Measurements from ENCODE around the gene PIK3IP1.
"Not testable (repeated sequence)": the region's sequence is repeated elsewhere in the genome, so short reads cannot be mapped to it uniquely, and the experiment has no call there.

Gene PIK3IP1

DNA sequence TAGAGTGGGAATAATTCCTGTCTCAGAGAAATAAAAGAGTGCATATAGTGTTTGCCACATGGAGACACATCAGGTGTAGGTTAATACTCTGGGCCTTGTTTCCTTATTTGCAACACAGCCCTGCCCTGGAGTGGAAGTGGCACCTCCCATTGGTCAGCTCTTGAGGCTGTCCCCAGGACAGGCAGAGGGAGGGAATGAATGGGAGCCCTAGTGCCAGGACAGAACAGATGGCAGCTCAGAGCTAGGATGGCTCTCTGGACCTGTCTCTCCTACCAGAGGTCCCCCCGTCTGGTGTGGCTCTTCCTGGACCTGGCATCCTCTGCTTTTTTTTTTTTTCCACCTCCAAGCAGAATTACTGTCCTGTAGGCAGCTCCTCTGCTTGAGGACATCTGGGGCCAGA lies 44.6 kb downstream of the PIK3IP1 start:
- no peak for DNase-seq

DNA sequence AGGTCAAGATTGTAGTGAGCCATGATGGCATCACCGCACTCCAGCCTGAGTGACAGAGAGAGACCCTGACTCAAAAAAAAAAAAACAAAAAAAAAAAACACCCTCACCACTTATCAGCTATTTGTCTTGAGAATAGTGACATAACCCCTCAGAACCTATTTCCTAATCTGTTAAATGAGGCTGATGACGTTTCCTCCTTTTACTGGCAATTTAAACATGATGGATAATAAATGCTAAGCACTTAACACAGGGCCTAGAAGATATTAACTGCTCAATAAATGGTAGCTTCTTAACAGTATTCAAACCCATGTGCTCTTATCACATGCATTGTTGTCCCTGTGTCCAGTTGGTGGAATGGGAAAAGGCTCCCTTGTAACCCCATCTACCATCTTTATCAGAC lies 45.6 kb downstream of the PIK3IP1 start:
- DNase-seq, result no peak

DNA sequence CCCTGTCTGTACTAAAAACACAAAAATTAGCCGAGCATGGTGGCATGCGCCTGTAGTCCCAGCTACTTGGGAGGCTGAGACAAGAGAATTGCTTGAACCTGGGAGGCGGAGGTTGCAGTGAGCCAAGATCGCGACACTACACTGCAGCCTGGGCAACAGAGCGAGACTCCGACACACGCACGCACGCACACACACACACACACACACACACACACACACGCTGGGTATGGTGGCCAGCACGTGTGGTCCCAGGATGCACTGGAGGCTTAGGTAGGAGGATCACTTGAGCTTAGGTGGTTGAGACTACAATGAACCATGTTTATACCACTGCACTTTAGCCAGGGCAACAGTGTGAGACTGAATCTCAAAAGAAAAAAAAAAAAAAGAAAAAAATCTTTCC lies 46.3 kb downstream of the PIK3IP1 start:
- DNase-seq, result not testable (repeated sequence)

DNA sequence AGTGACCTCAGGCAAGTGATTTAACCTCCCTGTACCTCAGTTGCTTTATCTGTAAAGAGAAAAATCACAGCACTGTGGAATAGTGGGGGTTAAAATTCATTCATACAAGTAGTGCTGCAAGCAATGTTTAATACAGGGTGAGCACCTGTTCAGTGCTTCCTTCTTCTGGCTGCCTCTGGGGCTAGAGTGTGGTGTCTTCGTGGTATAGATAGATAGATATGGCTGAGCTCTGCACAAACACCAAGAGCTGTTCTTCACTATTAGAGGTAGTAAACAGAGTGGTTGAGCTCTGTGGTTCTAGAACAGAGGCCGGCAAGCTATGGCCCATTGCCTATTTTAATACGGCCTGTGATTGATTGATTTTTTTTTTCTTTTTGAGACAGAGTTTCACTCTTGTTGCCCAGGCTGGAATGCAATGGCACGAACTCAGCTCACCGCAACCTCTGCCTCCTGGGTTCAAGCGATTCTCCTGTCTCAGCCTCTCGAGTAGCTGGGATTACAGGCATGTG lies 47.3 kb downstream of the PIK3IP1 start:
- DNase-seq, result no peak

DNA sequence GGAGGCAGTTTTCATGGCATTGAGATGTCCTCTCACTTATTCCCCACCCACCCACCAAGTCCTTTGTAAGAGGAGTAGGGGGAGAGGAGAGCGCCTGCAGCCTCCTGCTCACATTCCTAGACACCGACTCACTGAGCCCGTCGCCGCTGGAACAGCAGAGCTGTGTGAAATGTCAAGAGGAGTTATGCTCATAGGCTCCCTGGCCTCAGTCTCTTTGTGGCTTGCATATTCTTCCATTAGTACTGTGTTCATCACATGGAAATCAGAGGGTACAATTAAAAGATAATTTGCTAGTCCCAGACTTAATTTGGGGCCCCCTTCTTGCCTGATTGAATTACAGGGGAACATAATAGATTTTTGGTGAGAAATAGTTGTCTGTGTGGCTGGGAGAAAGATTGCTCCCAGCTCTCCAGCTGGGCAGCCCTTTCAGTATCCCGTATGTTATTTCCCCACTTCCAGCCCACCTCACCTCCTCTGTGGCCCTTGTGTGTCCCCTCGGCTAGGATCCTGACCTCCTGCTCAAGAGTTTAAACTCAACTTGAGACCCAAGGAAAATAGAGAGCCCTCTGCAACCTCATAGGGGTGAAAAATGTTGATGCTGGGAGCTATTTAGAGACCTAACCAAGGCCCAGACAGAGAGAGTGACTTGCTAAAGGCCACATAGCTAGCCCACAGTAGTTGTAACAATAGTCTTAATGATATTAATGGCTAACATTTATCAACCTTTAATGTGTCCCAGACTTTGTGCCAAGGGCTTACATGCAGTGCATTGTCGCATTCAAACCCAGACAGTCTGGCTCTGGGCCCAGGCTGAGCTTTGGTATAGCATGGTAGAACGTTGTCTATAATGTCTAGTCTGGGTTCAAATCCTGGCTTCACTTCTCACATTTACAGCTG lies 48.0 kb downstream of the PIK3IP1 start:
- no peak for DNase-seq

DNA sequence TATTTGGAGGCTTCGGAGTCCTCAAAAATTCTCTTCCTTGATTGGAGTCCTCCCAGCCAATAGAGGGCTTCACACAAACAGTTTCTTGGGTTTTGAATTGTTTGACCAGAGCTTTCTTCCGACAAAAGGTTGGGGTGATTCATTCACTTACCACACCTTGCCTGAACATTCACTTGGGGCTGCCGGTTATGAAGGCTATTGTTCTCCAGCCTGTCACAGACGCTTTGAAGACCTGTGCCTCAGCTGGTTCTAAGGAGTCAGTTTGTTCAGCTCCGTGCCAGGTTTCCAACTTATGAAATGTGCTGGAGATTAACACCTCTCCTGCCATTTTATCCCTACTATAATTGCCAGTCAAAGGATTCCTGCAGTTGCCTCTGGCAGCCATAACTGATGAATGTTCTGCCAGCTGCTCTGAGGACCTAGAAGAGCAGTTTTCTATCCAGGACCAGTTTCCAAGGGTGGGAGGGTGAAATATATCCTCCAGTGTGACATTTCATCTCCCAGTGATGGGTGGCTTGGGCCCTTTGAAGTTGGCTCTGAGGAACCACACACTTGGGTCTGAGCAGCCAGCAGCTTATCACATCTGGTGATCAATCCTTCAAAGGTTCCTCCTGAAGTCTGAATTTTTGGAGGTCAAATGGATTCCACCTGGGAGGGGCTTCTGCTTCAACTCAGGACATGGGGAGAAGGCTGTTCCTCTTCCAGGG lies 48.8 kb downstream of the PIK3IP1 start:
- DNase-seq, result no peak

DNA sequence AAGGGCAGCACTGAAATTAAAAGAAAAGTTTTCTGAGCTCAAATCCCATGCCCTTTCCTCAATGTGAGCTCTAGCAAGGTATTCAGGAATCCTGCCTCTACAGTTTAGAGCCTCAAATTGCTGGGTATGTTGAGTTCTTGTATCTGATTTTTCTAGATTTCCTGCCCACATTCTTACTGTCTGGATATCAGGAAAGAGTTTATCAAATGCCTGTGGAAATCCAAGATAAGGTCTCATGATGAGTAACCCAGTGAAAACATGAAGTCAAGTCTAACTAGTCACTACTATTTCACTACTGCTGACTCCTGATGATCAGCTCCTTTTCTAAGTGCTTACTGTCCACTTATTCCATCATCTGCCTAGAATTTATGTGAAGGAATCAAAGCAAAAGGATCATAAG lies 50.4 kb downstream of the PIK3IP1 start:
- no peak for DNase-seq

DNA sequence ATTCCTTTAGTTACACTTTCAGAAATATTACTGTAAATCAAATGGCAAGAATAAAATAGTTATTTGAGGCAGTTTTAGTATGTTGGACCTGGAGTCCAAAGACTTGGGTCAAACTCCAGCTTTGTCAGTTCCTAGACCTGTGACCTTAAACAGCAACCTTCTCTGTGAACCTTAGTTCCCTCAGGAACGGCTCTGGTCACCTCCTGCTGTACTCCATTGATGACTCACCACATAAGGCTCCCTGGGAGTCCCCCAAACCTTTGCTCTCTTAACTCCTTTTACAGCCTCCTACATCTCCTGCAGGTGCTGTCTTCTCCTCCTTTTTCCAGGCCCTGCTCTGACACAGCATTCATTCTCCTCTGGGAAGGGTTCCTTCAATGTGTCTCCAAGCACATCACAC lies 51.1 kb downstream of the PIK3IP1 start:
- no peak for DNase-seq

DNA sequence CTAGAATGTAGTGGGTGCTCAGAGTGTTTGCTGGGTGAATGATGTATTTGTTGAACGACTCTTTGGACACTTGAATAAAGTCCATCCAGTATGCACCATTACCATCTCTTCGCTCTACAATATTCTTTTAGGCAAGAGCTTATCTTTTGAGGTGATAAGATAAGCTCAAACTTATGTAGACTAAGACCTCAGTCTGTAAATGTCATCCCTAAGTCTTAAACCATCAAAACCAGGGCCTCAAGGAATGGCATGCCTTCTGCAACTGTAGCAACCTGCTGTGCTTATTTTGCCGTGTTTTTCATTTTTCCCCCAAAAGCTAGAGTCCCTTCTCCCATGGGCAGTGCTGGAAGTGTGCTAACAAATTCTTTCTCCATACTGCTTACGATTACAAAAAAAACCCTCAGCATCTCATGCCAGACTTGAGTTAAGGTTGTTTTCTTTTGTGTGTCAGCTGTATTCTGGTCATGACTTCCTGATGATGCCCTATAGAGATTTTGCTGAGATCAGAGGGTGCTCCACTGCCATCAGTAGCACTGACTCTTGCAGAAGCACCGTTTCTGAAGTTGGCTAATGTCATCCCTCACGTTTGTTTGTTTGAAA lies 52.4 kb downstream of the PIK3IP1 start:
- DNase-seq, result no peak

DNA sequence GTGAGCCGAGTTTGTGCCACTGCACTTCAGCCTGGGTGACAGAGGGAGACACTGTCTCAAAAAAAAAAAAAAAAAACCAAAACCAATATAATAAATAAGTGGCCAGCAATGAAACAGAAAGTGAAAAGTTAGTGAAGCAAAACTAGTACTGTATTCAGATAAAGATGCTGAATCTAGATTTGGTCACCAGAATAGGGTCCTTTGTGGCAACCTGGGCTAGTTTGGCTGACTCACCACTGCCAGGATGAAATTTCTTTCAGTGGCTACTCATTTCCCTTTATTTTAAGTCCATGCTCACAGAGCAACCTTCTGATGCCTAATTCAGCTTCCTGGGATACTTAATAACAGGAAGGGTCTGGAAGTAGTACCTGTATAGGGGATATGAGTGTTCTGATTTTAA lies 54.2 kb downstream of the PIK3IP1 start:
- no peak for DNase-seq

DNA sequence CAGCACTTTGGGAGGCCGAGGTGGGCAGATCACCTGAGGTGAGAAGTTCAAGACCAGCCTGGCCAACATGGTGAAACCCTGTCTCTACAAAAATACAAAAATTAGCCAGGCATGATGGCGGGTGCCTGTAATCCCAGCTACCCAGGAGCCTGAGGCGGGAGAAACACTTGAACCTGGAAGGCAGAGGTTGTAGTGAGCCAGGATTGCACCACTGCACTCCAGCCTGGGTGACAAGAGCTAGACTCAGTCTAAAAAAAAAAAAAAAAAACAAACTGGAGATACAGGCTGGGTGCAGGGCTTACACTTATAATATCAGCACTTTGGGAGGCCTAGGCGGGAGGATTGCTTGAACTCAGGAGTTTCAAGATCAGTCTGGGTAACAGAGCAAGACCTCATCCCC lies 56.2 kb downstream of the PIK3IP1 start:
- DNase-seq, result not testable (repeated sequence)

DNA sequence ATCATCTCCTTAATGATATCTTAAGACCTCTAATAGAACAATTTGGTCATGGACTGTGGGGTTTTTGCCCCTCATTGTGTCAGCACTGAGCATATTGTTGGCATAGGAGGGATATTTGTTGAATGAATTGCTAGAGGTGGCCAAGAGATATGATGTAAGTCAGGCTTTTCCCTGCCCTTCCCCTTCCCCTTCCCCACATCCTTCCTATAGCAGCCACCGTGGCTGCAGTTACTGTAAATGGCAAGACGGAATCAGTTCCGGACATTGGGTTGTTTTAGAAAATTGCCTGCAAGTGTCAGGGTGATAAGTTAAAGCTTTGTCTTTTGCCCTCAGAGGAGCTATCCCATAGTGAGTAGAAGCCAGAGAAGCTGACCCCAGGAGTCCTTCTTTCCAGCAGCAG lies 57.2 kb downstream of the PIK3IP1 start:
- no peak for DNase-seq

DNA sequence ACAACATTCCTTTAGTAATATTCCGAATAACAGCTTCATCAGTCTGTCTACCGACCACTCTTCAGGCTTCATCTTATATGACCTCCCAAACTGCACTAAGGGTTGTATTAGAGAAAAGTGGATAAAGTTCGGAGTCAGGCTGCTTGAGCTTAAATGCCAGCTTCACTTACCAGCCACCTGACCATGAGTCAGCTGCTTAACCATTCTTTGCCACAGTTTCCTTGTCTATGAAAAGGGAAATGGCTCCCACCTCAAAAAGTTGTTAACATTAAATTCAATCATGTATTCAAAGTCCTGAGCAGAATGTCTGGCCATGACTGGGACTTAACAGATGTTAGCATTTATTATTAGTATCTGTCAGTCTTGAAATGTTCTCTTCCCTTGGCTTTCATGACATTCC lies 59.3 kb downstream of the PIK3IP1 start:
- no peak for DNase-seq

Measured in activated gamma-delta T cell treated with Interleukin-2 at 50 U/mL for 16 hours (primary cell).